ENCODE measurements around the gene LARGE2. TPM values are rescaled to one million over a fixed set of nuclear protein-coding genes. Genes with fewer than 3 reads are reported as not detected.

The LARGE2 gene
- total and polyA plus RNA-seq, 2 donors (not counting 3 experiments of a cell fraction or from before 2014, with no cell fraction given) = 0.06 TPM; not detected in 1

DNA sequence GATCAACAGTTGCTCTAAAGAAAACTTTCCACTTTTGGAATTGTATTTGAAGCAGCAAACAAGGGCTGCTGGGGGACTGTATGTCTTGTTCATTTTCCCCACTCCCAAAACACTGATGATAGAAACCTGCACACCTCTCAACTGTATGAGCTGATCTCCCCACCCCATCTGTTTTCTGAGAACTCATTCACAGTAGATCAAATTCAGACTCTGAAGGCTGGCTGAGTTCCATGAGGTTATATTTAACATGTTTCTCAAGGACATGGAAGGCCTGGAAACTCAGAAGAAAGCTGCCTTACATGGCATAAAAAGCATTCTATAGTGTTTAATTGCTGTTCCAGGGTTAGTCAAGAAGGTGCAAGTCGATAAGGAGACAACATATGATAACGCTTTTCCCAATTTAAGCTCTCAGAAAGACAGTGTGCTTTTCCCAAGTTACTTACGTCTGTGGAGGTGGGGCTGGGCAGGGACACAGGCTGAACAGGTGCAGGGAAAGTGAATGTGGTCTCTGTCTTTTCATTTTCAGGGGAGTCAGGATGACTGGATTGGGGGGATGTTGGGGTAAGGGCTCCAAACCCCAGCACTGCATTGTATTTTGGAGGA, 23.0 kb downstream of the LARGE2 start:
- TF ChIP-seq POLR2A (IDR thresholded peaks at IDR 0.05; ENCODE audit: low read depth, low read length) = no peak
- TF ChIP-seq, protein P1, sequence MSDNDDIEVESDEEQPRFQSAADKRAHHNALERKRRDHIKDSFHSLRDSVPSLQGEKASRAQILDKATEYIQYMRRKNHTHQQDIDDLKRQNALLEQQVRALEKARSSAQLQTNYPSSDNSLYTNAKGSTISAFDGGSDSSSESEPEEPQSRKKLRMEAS (IDR thresholded peaks at IDR 0.05; ENCODE audit: insufficient read depth, insufficient read length) = no peak
- TF ChIP-seq MYC (IDR thresholded peaks at IDR 0.05; ENCODE audit: low read depth, low read length) = no peak
- no peak for TF ChIP-seq POLR2AphosphoS5 (IDR thresholded peaks at IDR 0.05; ENCODE audit: insufficient read depth, low read depth, low read length)
- TF ChIP-seq FOS (IDR thresholded peaks at IDR 0.05; ENCODE audit: borderline replicate concordance, insufficient read depth, low read length) = no peak
- no peak for TF ChIP-seq CTCF (IDR thresholded peaks at IDR 0.05; ENCODE audit: extremely low read depth in 1 of 2, insufficient read depth in 1 of 2, low read depth in 1 of 2, low read length in 2 of 2)
- no peak for TF ChIP-seq JUN (IDR thresholded peaks at IDR 0.05; ENCODE audit: borderline replicate concordance, insufficient read depth, insufficient read length, low read depth)
- no peak for TF ChIP-seq GATA2 (IDR thresholded peaks at IDR 0.05; ENCODE audit: insufficient read depth, insufficient read length, low read depth, low read length)
- no peak for TF ChIP-seq EZH2 (IDR thresholded peaks at IDR 0.05; ENCODE audit: borderline replicate concordance, low read depth, low read length, severe bottlenecking)
- Histone ChIP-seq H3K9me1 (replicated peaks; ENCODE audit: control insufficient read depth, extremely low read depth, insufficient read depth, low read length) (no peaks in the 10 kb centered on the region), H3K79me2 (ENCODE audit: control insufficient read depth, insufficient read depth, low read length) (no peaks in the 10 kb centered on the region), H3K27ac (ENCODE audit: insufficient read depth, low read depth, low read length) (no peak overlapping the region), H2AFZ (ENCODE audit: low read depth, low read length) (no peak overlapping the region), H4K20me1 (replicated peaks; ENCODE audit: control insufficient read depth, extremely low read depth, insufficient read depth, low read length) (no peaks in the 10 kb centered on the region), H3K9me3 (replicated peaks; ENCODE audit: control insufficient read depth, insufficient read depth, low read length) (no peaks in the 10 kb centered on the region), H3K4me2 (ENCODE audit: insufficient read depth, low read length) (no peak overlapping the region), H3K27me3 (ENCODE audit: control insufficient read depth in 2 of 2, insufficient read depth in 2 of 2, low read length in 2 of 2) (no peaks in the 10 kb centered on the region), H3K4me1 (ENCODE audit: control insufficient read depth, extremely low read depth, insufficient read depth, low read length) (no peaks in the 10 kb centered on the region), H3K9ac (replicated peaks; ENCODE audit: extremely low read depth, insufficient read depth, low read length) (no peak overlapping the region), H3K36me3 (ENCODE audit: control insufficient read depth in 2 of 2, extremely low read depth in 1 of 2, insufficient read depth in 2 of 2, low read length in 2 of 2) (peaks cover 8 to 26% of the 10 kb centered on the region in 2 experiments), H3K4me3 (replicated peaks in 1 of 3; ENCODE audit: insufficient read depth in 1 of 3, low read depth in 1 of 3, low read length in 3 of 3) (no peak overlapping the region)
- DNase-seq (ENCODE audit: low read depth, low spot score) = no peak
- no TSS peak for BruUV-seq (replicated peaks)
- CTCF ChIA-PET = interaction anchor here (7.1 kb wide), 1 partner anchor 19 kb away, joined by 52 read pairs; no protein-coding TSS in a partner anchor
- POLR2A ChIA-PET = no interaction called here
- FAIRE-seq = no peak
- dilution Hi-C loops (cut with MboI; ENCODE audit: extremely low pct_ligation_motif_present, low sequenced_read_pairs) (no loop called here), intact Hi-C loops (cut with micrococcal nuclease) (no loop called here)

Measured in endothelial cell of umbilical vein (primary cell).